GM12892 (cell line): ENCODE measurements around the gene LRRN2.

ENCODE experiments used
- POLR2A ChIP-seq: IDR thresholded peaks from 2 replicates; pipeline ENCODE4 v1.6.1; 2011; ENCODE audit warnings: low read depth, low read length, control low read depth
- POLR2AphosphoS5 ChIP-seq: IDR thresholded peaks from 2 replicates; pipeline ENCODE4 v1.6.1; 2011; ENCODE audit warnings: low read depth, low read length, control low read depth
- TAF1 ChIP-seq: IDR thresholded peaks from 2 replicates; pipeline ENCODE4 v1.6.1; 2011; ENCODE audit warnings: low read depth, mild to moderate bottlenecking, control low read depth, low read length, borderline replicate concordance

- TF ChIP-seq POLR2A: no peak
- TF ChIP-seq POLR2AphosphoS5: no peak
- TF ChIP-seq TAF1: no peak
These were observed 110.0 kb downstream of the LRRN2 start for GRCh38 chr1:204575221-204576190.
